Forelimb muscle (tissue), 1 donor: Measurements from ENCODE around the gene FFAR4. TPM values are rescaled to one million over a fixed set of nuclear protein-coding genes. Genes with fewer than 3 reads are reported as not detected.
"Not testable (repeated sequence)": the region's sequence is repeated elsewhere in the genome, so short reads cannot be mapped to it uniquely, and the experiment has no call there.

ENCODE experiments used
- DNase-seq: peaks from one replicate; pipeline ENCODE4 v3.0.0-alpha.2; 2013; ENCODE audit warnings: low read depth
- polyA plus RNA-seq: library from polyadenylated mRNA; unstranded; fragments of 120-200 nt; gene quantifications from one replicate; pipeline ENCODE4 v1.2.1, GENCODE V29; 2013; ENCODE audit not compliant: insufficient read length

FFAR4 gene
- polyA plus RNA-seq: 0.04 TPM

DNA sequence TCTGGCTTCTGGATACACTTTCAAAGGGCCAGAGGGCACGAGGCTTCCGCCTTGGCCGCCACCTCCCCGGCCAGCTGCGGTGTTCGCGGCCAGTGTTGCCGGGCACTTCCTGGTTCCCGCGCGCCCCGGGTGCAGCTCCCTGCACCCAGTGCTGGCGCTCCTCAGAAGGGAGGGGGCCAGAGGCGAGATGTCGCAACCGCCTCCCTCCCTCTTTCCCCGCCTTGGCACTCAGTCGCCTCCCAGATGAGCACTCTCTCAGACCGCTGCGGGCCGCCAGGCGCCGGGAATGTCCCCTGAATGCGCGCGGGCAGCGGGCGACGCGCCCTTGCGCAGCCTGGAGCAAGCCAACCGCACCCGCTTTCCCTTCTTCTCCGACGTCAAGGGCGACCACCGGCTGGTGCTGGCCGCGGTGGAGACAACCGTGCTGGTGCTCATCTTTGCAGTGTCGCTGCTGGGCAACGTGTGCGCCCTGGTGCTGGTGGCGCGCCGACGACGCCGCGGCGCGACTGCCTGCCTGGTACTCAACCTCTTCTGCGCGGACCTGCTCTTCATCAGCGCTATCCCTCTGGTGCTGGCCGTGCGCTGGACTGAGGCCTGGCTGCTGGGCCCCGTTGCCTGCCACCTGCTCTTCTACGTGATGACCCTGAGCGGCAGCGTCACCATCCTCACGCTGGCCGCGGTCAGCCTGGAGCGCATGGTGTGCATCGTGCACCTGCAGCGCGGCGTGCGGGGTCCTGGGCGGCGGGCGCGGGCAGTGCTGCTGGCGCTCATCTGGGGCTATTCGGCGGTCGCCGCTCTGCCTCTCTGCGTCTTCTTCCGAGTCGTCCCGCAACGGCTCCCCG, at the start of gene FFAR4:
Gene FFAR4 (plus strand): TSS at position 231 of the 842 bp plus-strand sequence. CDS start 56 bp downstream, at position 287.
- DNase-seq: no peak

DNA sequence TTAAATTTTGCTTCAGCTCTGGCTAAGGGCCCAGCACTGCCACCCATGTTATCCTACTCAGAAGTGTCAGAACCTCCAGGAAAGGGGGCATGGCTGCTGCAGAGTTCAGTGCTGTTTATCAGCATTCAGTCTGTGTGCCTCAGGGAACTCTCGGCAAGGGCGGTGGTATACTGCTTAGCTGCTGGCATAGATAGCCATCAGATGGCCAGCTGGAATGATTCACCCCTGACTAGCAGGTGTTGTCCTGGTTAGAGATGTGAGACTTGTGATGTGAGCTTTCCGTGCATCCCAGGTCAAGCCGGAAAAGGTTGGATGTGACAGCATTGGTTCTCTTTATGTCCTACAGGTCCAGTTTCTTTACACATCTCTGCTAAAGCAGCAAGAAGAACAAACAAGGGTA, 47.9 kb upstream of the FFAR4 start:
- no peak for DNase-seq

DNA sequence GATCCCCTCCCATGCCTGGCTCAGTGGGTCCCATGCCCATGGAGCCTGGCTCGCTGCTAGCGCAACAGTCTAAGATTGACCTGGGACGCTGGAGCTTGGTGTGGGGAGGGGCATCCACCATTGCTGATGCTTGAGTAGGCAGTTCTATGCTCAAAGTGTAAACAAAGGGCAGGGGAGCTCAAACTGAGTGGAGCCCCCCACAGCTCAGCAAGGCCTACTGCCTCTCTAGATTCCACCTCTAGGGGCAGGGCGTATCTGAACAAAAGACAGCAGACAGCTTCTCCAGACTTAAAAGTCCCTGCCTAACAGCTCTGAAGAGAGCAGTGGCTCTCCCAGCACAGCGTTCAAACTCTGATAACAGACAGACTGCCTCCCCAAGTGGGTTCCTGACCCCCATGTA, 31.2 kb upstream of the FFAR4 start:
- no peak for DNase-seq

DNA sequence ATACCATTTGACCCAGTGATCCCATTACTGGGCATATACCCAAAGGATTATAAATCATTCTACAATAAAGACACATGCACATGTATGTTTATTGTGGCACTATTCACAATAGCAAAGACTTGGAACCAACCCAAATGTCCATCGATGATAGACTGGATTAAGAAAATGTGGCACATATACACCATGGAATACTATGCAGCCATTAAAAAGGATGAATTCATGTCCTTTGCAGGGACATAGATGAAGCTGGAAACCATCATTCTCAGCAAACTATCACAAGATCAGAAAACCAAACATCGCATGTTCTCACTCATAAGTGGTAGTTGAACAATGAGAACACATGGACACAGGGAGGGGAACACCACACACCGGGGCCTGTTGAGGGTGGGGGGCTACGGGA, 25.6 kb upstream of the FFAR4 start:
- not testable (repeated sequence) for DNase-seq

DNA sequence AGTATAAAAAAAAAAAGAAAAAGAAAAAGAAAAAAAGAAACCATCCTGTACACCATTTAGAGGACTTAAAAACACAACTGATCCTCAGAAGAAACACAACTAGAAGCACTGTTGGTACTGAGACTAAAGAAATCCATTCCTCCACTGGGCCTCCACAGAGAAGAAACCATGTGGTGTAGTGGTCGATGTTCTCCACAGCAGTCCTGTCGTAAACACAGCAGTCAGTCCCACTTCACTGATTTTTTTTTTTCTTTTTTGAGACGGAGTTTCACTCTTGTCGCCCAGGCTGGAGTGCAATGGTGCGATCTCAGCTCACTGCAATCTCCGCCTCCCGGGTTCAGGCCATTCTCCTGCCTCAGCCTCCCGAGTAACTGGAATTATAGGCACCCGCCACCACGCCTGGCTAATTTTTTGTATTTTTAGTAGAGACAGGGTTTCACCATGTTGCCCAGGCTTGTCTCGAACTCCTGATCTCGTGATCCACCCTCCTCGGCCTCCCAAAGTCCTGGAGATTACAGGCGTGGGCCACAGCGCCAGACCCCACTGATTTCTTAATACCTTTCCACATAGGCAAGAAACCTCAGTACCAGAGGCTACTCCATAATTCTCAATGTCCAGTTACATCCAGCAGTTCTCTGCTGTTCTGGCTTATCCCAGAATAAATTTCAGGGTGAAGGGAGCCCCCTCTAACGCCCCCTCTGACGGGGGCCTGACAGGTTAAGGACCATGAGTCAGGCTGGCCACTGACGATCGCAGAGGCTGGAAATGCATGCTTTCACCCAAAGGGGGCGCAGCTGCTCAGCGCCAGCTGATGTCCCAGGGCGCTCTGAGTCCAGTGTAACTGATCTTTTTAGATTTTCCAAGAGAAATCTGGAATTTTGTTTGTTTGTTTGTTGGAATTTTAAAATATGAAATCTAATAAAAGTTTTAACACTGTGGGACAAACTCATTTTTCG, 24.8 kb upstream of the FFAR4 start:
- DNase-seq: peak; percentile 43

DNA sequence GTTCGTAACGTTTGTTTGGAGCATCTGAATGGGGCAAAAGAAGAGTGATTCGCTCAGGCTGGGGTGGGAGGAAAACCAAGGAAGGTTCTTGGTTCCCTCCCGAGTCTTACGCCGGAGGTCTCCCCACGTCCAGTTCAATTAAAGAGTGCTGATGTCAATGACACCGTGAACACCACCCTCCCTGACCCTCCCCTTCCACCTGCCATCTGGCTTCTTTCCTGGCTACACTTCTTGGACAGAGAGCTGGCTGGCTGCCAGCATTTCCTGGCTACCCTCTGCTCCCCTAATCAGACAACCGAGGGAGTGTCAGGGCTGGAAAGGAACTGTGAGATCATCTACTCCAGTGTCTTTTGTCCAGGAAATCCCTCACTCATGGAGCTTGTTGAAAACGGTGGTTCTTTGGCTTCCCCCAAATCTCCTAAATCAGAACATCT, 24.1 kb upstream of the FFAR4 start:
- DNase-seq: peak; percentile 49

DNA sequence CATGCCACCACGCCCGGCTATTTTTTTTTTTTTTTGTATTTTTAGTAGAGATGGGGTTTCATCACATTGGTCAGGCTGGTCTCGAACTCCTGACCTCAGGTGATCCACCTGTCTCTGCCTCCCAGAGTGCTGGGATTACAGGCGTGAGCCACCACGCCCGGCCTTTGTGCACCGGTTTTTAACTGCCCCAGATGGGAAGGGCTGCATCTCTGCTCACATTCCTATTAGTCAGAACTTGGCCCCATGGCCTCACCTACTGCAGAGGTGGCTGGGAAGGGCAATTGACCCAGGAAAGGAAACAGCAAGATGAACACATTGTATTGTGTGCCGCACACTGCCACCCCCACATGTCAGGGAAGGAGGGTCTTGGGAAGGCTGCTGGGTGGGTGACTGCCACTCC, 19.5 kb upstream of the FFAR4 start:
- DNase-seq: not testable (repeated sequence)

DNA sequence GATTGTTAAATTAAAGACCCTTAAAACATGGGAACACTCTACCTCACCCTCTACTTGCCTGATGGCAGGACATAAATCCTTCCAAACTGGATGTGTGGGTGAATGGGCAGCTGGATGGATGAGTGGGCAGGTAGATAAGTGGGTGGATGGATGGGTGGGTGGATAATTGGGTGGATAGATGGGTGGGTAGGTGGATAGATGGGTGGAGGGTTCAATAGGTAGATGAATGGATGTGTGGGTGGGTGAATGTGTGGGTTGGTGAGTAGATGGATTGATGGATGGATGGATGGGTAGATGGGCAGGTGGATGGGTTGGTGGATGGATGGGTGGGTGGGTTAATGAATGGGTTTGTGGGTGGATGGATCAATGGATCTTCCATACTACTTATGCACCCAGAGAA, 18.9 kb upstream of the FFAR4 start:
- DNase-seq: no peak

DNA sequence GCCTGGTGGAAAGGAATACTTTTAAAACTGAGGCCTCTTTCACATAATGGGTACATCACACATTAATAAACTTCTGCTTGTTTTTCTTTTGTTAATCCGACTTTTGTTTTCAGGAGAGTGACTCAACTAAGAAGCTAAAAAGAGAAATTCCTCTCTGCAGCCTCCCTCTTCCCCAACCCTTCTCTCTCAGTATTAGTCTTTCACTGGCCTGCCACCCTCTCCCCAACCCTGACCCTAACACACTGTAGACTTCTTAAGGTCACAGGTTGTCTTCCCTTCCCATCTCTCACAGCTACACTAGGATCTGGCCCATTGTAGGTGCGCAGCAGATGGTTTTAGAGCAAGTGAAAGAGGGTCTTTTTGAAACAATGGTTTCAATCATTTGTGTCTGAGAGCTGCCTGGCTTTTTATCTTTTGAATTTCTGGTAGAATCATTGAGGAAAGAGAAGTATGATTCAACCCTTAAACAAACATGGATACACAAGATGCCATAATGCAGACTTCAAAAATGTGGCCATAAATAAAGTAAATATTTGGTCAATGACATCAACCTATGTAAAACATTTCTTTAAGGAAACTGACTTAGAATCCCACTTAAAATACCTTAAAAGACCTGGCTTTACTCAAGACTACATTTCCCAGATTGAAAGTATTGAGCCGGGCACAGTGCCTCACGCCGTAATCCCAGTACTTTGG, 17.9 kb upstream of the FFAR4 start:
- no peak for DNase-seq

DNA sequence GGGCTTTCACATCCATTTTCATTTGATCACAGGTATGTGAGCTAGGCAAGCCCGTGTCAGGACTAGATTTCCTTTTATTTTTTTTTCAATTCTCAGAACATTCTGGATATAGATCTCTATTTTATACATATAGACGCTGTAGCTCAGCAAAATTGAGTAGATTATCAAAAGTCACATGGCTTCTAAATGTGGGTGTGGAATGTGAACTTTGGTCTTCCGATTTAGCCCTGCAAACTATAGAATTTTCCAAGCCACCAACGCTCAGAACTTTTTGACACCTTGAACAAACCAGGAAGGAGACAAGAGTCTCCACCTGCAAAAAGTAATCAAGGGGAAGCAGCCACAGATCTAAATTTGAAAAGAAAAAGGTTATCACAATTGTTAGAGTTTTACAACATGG, 15.9 kb upstream of the FFAR4 start:
- no peak for DNase-seq

DNA sequence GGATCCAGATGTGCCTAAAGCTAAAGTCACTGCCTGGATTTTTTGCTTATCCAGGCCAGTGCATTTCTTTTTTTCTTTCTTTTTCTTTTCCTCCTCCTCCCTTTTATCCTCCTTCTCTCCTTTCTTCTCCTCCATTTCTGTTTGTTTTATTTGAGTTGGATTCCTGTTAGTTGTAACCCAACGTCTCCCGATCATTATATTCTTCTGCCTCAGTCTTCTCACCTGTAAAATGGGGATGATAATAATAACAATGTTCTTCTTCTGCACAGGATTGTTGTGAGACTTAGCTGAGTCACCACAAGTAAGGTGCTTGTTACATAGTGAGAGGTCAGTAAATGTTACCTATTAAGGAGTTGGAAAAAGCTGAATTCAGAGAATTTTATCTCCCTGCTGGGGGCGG, 13.7 kb upstream of the FFAR4 start:
- DNase-seq: no peak

DNA sequence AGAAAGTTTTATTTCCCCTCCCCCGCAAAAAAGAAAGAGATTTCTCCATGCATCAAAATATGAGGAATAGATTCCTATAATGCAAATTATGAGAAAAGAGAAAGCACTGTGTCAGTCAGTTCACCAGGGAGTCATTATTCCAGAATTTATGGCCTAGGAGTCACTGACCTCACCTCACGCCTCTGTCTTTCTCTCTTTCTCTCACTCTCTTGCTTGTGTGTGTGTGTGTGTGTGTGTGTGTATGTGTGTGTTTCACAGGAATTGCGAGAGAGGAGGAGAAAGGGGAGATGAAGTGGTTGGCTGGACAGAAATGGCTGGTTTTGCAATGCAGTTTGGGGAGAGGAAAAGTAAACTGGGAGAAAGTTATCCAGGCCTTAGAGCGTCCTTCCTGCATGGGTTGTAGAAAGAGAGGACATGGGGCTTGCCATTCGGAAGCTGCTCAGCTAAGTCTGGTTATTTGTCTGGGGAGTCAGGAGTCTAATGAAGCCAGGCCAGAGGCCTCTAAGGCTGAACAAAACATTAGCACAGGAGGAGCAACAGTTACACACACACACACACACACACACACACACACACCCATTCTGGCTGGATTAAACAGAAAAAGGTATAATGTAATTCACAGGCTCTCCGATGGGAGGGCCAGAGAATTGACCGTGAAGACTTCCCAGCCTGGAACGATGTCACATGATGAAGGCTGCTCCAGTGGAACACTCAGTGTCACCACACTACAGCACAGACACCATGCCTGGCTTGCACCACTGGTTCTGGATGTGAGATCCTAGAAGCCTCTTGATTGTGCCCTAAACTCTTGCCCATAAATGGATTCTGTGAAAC, 12.8 kb upstream of the FFAR4 start:
- DNase-seq: peak; percentile 25

DNA sequence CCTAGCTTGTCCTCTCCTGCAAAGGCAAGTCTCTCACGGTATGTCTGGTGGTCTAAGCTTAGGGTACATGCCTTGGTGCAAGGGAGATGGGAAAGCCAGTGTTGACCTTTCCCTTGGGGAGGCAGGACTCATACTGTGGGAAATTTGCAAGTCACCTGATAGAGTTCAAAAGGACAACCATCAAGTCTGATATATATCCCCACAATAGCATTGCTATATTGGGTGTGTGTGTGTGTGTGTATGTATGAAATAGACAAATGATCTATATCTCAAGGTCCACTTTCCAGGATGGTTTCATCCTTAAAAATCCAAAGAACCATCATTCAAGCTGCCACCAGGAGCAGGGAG, 12.2 kb upstream of the FFAR4 start:
- DNase-seq: no peak

DNA sequence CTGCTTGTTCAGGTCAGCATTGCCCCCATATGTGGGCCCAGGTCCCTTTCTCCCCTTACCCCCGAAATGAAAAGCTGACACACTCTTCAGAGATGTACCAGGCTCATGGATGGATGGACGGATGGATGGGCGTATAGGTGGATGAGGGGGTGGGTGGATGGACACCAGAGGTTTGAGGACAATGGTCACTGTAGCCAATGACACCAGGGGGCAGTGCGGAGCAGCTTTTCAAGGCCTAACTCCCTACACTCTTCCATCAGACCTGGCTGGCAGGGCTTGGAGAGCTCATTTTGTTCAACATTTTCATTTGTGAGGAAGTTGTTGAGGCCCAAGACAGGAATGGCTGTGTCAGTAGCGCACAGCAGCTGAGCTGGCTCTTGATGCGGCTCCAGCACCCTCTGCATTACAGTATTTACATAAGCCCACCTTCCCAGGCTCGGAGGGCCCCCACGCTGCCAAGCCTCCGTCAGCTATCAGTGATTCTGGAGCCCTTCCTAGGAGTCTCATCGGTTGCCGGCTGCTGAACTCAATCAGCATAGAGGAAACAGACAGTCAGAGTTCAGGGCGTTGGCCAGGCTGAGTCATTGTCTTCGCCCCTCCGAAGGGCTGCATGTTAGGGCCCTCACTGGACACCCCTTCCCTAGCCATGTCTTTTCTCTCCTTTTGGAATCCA, 11.6 kb upstream of the FFAR4 start:
- no peak for DNase-seq

DNA sequence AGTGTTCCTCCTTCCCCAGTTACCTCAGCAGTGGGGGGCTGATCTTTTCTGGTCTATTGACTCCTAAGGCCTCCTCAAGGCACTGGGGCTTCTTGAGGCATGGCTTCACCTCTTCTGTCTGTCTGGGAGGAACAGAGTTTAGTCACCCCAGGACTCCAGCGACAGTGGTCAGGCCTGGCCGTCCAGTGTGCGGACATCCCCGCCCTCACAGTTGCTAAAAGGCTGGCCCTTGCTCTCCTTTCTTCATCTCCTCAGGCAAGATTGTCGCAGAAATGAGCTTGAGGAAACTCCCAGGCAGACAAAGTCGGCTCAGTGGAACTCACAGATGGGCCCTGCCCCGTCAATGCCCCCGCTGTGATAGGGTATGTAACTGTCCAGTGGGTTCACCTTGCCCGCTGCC, 7.0 kb upstream of the FFAR4 start:
- no peak for DNase-seq

DNA sequence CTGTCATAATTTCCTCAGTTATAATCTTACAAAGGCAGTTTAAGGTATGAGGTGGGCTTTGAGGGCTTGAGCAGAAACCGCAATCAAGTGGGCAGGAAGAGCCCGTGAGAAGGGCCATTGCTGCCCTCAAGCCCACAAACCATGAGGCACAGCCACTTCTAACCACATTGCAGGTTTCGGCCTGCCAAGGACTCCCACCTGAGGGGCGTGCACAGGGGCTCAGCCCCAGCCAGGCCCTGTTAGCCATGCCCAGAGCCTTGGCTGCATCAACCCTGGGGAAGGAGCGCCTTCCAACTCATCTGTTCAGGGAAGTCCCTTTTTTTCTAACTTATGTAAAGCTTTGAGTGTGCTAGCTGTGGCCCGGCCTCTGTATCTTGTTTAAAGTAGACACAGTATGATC, 5.9 kb upstream of the FFAR4 start:
- DNase-seq: no peak

DNA sequence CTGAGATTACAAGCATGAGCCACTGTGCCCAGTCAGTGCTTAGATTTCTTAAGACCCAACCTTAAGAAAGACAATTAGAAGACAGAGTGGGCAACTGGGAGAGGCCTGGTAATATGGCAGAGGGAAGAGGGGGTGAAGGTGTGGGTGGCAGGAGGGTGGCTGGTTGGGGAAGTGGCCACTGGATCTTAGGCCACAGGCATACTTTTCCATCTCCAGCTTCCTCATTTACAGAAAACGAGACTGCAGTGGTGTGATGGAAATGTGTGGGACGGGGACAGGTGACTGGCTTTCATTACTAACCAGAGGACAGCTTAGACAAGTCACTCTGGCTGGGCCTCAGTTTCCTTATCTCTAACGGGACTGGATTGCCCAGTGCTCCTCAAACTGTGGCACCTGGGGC, 1.0 kb upstream of the FFAR4 start:
- DNase-seq: no peak

DNA sequence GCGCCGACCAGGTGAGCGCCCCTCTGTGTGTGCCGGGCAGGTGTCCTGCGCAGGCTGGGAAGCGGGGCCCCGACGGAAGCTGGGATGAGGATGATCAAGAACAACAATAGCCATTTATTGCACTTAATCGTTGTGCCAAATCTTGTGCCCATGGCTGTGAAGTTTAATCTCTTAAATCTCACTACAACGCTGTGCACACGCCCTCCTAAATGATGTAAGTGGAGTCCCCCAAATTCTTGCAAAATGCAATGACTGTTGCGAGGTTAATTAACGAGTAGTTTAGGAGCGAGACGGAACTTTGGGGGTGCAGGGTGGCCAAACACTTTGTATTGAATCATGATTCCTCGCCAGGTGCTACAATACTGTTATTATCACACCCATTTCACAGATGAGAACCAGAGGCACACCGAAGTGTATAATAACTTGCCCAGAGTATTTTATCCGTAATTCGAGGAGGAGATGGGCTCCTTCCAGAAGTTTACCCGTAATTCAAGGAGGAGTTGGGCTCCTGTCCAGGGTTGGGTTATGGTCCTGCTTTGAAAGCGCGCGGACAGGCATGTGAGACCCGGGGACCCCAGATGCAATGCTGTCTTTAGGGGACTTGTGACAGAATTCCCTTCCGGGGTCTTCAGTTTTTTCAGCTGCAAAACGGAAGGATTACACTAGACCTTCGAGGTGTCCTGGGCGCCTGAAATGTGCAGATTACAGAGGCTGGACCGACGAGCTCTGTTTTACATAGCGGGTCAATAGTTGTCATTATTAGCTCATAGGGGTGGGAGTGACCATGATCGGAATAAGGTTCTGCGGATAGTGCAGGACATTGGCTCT, 1.0 kb downstream of the FFAR4 start:
- DNase-seq: no peak

DNA sequence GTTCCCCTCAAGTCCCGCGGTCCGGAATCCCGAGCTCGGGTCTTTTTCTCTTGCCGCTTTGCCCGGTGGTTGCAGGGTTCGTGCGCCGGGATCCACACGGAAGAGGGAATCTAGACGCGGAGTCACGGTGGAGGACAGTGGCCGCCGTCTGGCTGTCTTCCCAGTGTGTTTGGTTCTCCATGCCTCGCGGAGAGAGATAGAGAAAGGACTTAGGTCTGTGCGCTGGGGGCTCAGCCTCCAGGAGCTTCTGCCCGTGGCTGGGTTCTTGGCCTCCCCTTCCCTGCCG, 1.6 kb downstream of the FFAR4 start:
- DNase-seq: no peak

DNA sequence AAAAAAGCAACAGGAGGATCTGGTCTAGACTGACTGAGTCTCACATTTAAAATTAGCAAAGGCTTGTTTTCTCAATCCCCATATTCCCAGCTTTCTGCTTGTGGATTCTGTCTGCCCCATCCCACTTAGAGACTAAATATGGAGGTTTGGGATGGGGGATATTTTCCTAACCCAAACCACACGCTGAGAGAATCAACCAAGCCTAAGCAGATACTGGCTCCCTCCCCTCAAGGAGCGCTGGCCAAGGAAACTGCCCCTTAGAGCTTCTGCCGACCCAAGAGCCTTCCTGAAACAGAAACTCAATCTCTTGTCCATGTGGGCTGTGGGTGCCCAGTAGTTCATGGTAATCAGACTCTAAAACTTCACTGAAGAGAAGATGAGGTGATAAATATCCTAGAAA, 3.9 kb downstream of the FFAR4 start:
- no peak for DNase-seq
